ENCODE data around the gene MED13L. TPM values are rescaled to one million over a fixed set of nuclear protein-coding genes. Genes with fewer than 3 reads are reported as not detected.
A peak's percentile ranks its signal among the peaks of the same experiment; 100 is the strongest.
"Not testable (repeated sequence)": the region's sequence is repeated elsewhere in the genome, so short reads cannot be mapped to it uniquely, and the experiment has no call there.

MED13L gene
- total RNA-seq, 1 experiment from 2014 or later = 46.8 TPM

- not testable (repeated sequence) for DNase-seq (ENCODE audit: low read depth)
Observed at GRCh38 chr12:116131987-116132386, 145.5 kb downstream of the MED13L start.

- no peak for DNase-seq (ENCODE audit: low read depth)
Observed at GRCh38 chr12:116131176-116131575, 146.3 kb downstream of the MED13L start.

GRCh38 chr12:116130431-116130830 is 147.1 kb downstream of the MED13L start:
- DNase-seq (ENCODE audit: low read depth) = no peak

- DNase-seq (ENCODE audit: low read depth) = no peak
Observed at GRCh38 chr12:116128779-116129178, 148.7 kb downstream of the MED13L start.

- DNase-seq (ENCODE audit: low read depth) = no peak
Observed at GRCh38 chr12:116127859-116128258, 149.6 kb downstream of the MED13L start.

GRCh38 chr12:116126610-116127009 is 150.9 kb downstream of the MED13L start:
- no peak for DNase-seq (ENCODE audit: low read depth)

DNA sequence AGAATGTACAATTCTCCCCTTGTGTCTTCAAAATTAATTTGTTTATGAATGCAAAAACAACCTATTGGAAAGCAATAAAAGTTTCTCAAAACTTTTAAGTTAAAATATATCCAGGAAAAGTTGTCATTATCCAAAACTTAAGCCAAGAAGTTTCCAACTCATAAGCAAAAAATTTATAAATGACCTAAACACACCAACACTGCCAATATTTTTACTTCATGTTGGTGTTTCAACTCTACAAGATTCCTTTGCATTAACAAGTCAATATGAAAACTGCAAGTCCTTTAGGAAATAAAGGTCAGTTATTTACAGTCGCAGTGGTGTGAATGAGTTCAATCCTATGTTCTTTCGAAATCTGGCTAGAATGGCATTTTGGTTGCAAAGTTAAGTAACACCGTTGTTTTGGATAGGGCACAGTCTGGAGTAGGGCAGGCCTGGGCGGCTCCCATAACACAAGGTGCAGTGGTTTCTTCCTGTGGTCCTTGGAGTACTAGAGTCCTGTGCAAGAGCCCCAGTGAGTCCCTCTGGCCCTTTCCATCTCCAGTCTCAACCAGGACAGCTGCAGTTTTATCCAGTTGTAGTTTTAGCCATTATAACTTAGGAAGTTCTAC is 151.4 kb downstream of the MED13L start:
- peak; percentile 53 for DNase-seq (ENCODE audit: low read depth)

GRCh38 chr12:116125084-116125483 is 152.4 kb downstream of the MED13L start:
- no peak for DNase-seq (ENCODE audit: low read depth)

GRCh38 chr12:116123451-116124258 is 153.8 kb downstream of the MED13L start:
- peak; percentile 97 for DNase-seq (ENCODE audit: low read depth)

DNA sequence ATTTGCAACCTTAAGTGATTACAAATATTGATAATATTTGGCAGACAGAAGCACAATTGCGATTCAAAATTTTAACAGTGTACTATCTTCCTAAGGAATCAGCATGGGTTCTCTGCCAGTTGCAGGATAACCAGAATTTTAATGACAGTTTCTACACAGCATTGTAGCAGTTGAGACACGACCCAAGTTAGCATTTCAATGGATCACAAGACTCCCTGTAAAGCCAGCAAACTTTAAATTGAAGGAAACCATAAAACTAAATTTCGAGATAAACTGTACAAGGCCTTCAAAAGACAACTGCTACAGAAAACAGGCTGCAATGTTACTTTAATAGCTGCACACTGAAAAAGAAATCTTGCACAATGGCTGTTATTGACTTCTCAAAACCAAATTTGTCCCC is 154.9 kb downstream of the MED13L start:
- DNase-seq (ENCODE audit: low read depth) = no peak

- DNase-seq (ENCODE audit: low read depth) = peak; percentile 84
Observed at GRCh38 chr12:116121453-116121871, 156.0 kb downstream of the MED13L start.

- no peak for DNase-seq (ENCODE audit: low read depth)
Observed at GRCh38 chr12:116116650-116117424, 160.7 kb downstream of the MED13L start.

DNA sequence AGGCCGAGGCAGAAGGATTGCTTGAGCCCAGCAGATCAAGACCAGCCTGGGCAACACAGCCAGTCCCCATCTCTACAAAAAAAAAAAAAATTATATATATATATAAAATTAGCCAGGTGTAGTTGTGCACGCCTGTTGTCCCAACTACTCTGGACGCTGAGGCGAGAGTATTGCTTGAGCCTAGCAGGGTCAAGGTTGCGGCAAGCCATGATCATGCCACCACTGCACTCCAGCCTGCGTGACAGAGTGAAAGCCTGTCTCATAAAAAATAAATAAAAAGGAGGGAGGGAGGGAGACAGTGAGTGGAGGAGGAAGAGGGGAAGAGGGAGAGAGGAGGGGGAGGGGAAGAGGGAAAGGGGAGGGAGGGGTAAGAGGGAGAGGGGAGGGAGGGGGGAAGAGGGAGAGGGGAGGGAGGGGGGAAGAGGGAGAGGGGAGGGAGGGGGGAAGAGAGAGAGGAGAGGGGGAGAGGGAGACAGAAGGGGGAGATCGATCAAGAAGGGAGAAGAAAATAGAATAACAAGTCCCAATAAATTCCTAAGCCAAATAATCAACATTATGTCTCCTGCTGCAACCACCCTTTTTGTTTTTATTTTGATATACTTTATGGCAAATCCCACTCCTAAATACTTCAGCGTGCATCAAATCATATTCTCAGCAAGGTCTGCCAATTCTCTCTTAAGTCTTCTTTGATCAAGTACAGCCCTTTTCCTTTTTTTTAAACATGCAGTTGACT is 163.9 kb downstream of the MED13L start:
- no peak for DNase-seq (ENCODE audit: low read depth)

DNA sequence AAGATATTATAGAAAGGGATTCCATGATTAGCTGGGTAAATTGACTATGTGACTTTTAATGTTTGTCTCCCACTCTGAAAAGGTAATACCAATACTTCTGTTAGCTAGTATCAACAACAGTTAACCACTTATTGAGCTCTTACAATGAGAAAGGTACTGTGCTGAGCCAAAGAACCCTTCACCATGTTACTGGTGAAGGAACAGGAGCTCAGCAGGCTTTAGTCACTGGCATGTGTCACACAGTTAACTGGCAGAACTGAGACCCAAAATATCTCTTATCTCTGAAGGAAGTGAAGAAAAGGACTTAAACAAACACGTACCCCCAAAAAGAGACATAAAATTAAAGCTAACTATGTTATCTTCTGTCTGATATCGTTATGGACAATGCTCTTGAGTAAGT is 170.6 kb downstream of the MED13L start:
- no peak for DNase-seq (ENCODE audit: low read depth)

GRCh38 chr12:116104167-116104767 is 173.2 kb downstream of the MED13L start:
- no peak for DNase-seq (ENCODE audit: low read depth)

DNA sequence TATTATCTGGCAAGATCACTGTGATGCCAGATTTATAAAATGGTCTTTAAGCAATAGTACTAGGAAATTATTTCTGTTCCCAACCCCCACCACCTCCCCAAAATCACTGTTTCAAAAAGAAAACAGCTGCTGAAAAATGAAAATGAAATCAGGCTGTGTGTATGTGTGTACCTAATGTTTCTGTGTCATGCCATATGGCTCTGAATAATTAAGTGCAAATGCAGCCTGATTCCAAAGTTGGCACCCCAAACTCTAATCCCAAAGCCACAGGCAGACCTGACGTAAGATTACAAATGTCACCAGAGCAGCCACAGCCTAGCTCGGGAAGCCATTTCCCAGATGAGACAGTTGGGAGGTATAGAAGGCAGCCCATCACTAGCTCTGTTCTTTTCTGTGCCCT is 175.5 kb downstream of the MED13L start:
- no peak for DNase-seq (ENCODE audit: low read depth)

DNA sequence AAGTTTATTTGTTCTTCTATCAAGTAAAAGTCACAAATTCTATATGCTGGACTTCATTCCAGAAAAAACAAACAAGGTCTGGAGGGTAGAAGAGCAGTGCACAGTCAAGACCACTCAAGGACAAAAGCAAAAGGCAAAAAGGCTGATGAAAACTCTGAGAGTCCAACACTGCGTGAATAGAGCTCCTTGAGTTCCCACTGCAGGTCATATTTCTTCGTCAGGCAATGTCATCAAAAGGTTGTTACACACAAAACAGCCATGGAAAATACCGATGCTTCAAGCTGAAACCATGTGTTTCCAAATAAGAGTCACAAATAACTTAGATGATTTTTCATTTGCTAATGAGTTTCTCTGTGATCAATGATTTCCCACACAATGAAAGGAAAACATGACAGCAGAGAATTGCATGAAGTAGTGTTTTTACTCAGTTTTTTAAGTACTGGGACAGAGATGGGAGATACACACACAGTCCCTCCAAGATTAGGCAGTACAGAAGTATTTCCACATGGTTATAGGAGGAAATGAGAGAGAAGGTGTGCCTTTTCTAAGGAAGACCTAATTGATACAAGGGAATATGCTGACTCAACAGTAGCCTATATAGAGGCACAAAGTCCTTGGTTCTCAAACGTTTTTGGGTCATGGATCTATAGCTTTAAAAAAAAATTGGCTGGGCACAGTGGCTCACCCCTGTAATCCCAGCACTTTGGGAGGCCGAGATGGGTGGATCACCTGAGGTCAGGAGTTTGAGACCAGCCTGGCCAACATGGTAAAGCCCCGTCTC is 177.7 kb downstream of the MED13L start:
- no peak for DNase-seq (ENCODE audit: low read depth)

DNA sequence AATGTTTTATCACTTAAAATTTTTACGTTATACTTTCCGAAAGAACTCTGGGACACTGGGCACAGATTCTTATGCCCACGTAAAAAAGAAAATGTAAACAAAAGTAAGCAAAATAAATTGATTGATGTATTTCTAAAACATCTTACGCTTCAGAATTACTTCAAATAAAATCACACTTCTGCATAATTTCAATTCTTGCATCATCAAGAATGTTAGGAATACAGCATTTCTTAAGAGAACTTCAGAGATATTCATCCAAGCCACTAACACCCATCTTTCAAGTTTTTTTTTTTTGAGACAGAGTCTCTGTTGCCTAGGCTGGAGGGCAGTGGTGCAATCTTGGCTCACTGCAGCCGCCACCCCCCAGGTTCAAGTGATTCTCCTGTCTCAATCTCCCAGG is 180.6 kb downstream of the MED13L start:
- DNase-seq (ENCODE audit: low read depth) = no peak

DNA sequence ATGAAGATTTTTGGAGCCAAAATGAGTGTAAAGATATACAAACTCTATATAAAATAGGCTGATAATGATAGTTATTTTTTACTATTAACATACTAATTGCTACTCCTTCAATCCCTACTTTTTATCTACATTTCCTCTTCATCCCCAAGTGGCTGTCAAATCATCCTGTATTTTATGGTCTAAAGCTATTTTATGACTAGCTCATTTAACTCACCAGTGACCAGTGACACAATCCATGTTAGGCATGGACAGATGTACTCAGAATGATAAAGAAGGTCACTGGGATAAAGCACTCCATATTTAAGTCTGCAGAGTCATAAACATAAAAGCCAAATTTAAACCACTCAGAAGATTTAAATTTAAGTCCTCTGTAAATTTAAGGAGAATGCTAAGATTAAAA is 183.0 kb downstream of the MED13L start:
- no peak for DNase-seq (ENCODE audit: low read depth)

DNA sequence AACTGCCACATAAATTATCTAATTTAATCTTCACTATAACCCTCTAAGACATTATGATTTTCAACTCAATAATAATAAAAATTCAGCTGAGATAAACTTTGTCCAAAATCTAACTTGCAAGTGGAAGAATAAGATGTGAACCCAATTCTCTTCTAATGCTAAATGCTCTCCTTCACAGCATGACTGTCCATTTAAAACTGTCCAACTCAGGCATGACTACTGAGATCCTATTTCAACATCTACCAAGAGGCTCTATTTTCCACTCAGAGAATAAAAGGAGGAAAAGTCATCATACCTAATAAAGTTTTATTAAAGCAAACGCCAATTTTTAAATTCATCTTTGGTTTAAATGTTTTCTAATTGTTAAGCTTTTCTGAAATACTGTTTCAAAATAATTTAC is 183.6 kb downstream of the MED13L start:
- DNase-seq (ENCODE audit: low read depth) = peak; percentile 37

DNA sequence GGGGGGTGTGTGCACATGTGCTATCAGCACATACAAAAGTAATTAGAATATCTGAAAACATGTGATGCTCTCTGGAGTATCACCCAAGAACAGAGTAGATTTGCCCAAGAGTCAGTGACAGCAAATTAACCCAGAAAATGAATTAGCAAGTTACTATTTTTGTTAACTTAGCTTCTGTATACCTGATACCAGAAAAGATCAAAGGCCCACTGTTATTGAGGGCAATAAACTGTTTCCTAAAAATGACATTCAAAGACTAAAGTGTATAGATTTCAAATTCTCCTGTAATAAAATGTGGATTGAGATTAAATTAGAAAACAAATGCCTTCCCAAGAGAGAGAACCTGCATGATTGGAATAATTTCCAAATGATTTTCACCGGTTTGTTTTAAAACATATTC is 184.7 kb downstream of the MED13L start:
- no peak for DNase-seq (ENCODE audit: low read depth)
